ENCODE results near the gene TBC1D24.
"Not testable (repeated sequence)": the region's sequence is repeated elsewhere in the genome, so short reads cannot be mapped to it uniquely, and the experiment has no call there.

TBC1D24 gene

DNA sequence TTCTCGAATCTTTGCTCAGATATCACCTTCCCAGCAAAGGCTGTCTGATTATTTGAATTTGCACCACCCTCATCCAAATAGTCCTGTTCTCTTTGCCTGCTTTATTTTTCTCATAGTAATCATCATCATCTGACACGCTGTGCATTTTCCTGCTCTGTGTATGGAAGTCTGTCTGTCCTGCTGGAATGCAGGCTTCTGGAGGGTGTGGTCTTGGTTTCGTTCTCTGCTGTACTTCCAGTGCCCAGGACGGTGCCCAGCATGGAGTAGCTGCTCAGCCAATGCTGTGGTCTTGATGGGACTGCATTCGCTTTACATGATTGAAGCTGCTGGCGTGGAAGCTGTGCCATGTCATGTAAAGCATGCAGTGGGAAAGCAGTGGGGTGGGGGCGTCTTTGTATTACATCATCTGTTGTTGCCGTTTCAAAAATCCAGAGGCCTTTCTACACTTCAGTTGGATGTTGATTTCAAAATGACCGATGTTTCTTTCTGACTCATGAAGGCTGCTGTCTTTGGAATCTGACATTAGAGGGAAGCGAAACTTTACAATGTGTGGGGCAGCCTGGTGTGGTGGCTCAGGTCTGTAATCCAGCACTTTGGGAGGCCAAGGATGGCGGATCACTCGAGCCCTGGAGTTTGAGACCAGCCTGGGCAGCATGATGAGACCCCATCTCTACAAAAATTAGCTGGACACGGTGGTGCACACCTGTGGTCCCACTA, 79.9 kb downstream of the TBC1D24 start:
- not testable (repeated sequence) for H3K4me2 ChIP-seq (ENCODE audit: low read length); H3K27ac ChIP-seq; H3K9ac ChIP-seq; H3K79me2 ChIP-seq; H3K36me3 ChIP-seq (ENCODE audit: control insufficient read depth, insufficient read depth, low read length); H3K4me1 ChIP-seq; H2AFZ ChIP-seq; H3K9me3 ChIP-seq (ENCODE audit: control insufficient read depth, low read length); H3K27me3 ChIP-seq (ENCODE audit: control insufficient read depth, insufficient read depth, low read length); H3K4me3 ChIP-seq (ENCODE audit: low read depth, low read length)

Measured in parathyroid adenoma (tissue), 2 donors.